BE2C (cell line): ENCODE results near the gene NXF2B.

Experiments
- DNase-seq: peaks from one replicate; pipeline ENCODE4 v3.0.0-alpha.2; 2020
- H3K27me3 ChIP-seq: fragments of 250-450 bp; sonication (Bioruptor Pico); 2 replicates; pipeline ENCODE4 v1.5.1; 2020; ENCODE audit warnings: mild to moderate bottlenecking
- H3K36me3 ChIP-seq: fragments of 250-450 bp; sonication (Bioruptor Pico); 2 replicates; pipeline ENCODE4 v1.5.1; 2020; ENCODE audit warnings: mild to moderate bottlenecking
- H3K4me1 ChIP-seq: fragments of 250-450 bp; sonication (Bioruptor Pico); 2 replicates; pipeline ENCODE4 v1.5.1; 2020
- H3K4me3 ChIP-seq: 2 replicates; pipeline ENCODE4 v1.5.1; 2011; ENCODE audit warnings: low read depth, low read length
- H3K9me3 ChIP-seq: fragments of 250-450 bp; sonication (Bioruptor Pico); 2 replicates; pipeline ENCODE4 v1.5.1; 2020
- CTCF ChIP-seq: IDR thresholded peaks from 2 replicates; pipeline ENCODE4 v1.5.1; 2012; ENCODE audit warnings: mild to moderate bottlenecking, low read depth, low read length

NXF2B gene

GRCh38 chrX:102339312-102340298 lies 100.2 kb downstream of the NXF2B start:
- no peak for TF ChIP-seq CTCF

GRCh38 chrX:102338162-102338561 lies 101.6 kb downstream of the NXF2B start:
- no peaks in the 10 kb centered on the region for H3K36me3 ChIP-seq
- no peaks in the 10 kb centered on the region for H3K4me1 ChIP-seq
- no peak for TF ChIP-seq CTCF
- no peaks in the 10 kb centered on the region for H3K9me3 ChIP-seq
- DNase-seq = no peak
- H3K27me3 ChIP-seq = no peaks in the 10 kb centered on the region
- H3K4me3 ChIP-seq = no peak overlapping the region

More at GRCh38 chrX:102339312-102340298, 100.2 kb downstream of the NXF2B start:
- Histone ChIP-seq H3K36me3 (no peaks in the 10 kb centered on the region), H3K4me3 (no peak overlapping the region), H3K27me3 (no peaks in the 10 kb centered on the region), H3K4me1 (no peaks in the 10 kb centered on the region), H3K9me3 (no peaks in the 10 kb centered on the region)
- DNase-seq = peak; percentile 40
